Hippocampal formation (tissue), 2 donors: Measurements from ENCODE around the gene MRPL40.

Experiments used
- DNase-seq, 2 donors: peaks; one replicate each; lab custom pipeline; 2025; lab: John Stamatoyannopoulos, UW

The MRPL40 gene

GRCh38 chr22:19483481-19484244 is 51.3 kb downstream of the MRPL40 start:
- DNase-seq: no peak
